ENCODE measurements around the gene WFIKKN1.

DNA sequence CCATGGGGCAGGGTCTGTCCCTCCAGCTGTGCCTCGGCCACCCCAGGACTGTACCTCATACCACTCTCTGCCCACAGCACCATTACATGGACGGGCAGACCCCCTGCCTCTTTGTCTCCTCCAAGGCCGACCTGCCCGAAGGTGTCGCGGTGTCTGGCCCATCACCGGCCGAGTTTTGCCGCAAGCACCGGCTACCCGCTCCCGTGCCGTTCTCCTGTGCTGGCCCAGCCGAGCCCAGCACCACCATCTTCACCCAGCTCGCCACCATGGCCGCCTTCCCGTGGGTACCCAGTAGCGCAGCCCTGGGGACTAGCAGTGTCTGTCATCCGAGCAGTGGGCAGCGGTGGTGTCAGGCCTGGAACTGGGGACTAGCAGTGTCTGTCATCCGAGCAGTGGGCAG is 42.1 kb downstream of the WFIKKN1 start:
- TF ChIP-seq, protein P1, sequence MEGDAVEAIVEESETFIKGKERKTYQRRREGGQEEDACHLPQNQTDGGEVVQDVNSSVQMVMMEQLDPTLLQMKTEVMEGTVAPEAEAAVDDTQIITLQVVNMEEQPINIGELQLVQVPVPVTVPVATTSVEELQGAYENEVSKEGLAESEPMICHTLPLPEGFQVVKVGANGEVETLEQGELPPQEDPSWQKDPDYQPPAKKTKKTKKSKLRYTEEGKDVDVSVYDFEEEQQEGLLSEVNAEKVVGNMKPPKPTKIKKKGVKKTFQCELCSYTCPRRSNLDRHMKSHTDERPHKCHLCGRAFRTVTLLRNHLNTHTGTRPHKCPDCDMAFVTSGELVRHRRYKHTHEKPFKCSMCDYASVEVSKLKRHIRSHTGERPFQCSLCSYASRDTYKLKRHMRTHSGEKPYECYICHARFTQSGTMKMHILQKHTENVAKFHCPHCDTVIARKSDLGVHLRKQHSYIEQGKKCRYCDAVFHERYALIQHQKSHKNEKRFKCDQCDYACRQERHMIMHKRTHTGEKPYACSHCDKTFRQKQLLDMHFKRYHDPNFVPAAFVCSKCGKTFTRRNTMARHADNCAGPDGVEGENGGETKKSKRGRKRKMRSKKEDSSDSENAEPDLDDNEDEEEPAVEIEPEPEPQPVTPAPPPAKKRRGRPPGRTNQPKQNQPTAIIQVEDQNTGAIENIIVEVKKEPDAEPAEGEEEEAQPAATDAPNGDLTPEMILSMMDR (IDR thresholded peaks at IDR 0.05; ENCODE audit: low read depth, low read length), result no peak
- TF ChIP-seq EZH2phosphoT487 (IDR thresholded peaks at IDR 0.05; ENCODE audit: low read depth), result no peak
